OCI-LY3 (cell line): ENCODE data around the gene COL13A1.

Experiments
- EZH2phosphoT487 ChIP-seq: fragments of 200-600 bp; shearing (Covaris generic); IDR thresholded peaks from 2 replicates; pipeline ENCODE4 v1.6.1; 2018; ENCODE audit warnings: antibody characterized with exemption, mixed run types, low read depth
- TF ChIP-seq, protein P1 (sequence below): fragments of 200-600, 300-600 bp; sonication (generic); IDR thresholded peaks from 2 replicates; pipeline ENCODE4 v1.5.1; 2014; ENCODE audit warnings: antibody characterized with exemption, low read length, low read depth

DNA sequence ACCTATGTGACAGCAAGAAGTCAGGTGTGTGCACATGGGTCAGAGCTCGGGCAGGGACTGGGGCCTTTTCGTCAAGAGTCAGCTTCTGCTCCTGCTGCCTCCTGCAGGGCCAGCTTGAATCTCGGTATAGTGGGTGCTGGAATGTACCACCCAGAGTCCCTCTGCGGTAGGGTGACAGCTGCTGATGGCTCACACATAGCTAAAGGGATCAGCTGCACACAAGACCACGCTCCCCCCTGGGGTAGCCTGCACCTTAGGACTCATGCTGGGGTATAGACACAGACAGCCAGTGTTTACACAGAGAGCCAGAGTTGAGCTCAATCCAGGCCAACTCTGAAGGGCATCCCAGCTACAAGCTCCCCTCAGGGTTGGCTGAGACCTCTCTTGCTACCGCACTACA, 14.0 kb upstream of the COL13A1 start:
- TF ChIP-seq, protein P1, sequence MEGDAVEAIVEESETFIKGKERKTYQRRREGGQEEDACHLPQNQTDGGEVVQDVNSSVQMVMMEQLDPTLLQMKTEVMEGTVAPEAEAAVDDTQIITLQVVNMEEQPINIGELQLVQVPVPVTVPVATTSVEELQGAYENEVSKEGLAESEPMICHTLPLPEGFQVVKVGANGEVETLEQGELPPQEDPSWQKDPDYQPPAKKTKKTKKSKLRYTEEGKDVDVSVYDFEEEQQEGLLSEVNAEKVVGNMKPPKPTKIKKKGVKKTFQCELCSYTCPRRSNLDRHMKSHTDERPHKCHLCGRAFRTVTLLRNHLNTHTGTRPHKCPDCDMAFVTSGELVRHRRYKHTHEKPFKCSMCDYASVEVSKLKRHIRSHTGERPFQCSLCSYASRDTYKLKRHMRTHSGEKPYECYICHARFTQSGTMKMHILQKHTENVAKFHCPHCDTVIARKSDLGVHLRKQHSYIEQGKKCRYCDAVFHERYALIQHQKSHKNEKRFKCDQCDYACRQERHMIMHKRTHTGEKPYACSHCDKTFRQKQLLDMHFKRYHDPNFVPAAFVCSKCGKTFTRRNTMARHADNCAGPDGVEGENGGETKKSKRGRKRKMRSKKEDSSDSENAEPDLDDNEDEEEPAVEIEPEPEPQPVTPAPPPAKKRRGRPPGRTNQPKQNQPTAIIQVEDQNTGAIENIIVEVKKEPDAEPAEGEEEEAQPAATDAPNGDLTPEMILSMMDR, result no peak
- no peak for TF ChIP-seq EZH2phosphoT487
